ENCODE results near the gene CLASRP.

- TF ChIP-seq, protein P1, sequence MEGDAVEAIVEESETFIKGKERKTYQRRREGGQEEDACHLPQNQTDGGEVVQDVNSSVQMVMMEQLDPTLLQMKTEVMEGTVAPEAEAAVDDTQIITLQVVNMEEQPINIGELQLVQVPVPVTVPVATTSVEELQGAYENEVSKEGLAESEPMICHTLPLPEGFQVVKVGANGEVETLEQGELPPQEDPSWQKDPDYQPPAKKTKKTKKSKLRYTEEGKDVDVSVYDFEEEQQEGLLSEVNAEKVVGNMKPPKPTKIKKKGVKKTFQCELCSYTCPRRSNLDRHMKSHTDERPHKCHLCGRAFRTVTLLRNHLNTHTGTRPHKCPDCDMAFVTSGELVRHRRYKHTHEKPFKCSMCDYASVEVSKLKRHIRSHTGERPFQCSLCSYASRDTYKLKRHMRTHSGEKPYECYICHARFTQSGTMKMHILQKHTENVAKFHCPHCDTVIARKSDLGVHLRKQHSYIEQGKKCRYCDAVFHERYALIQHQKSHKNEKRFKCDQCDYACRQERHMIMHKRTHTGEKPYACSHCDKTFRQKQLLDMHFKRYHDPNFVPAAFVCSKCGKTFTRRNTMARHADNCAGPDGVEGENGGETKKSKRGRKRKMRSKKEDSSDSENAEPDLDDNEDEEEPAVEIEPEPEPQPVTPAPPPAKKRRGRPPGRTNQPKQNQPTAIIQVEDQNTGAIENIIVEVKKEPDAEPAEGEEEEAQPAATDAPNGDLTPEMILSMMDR (conservative IDR thresholded peaks at IDR 0.05; ENCODE audit: low read length) = no peak
- no peak for TF ChIP-seq EZH2phosphoT487 (IDR thresholded peaks at IDR 0.05; ENCODE audit: borderline replicate concordance)
Measured at GRCh38 chr19:45118106-45118505, 79.3 kb downstream of the CLASRP start.
